ENCODE data around the gene DOC2B. TPM values are rescaled to one million over a fixed set of nuclear protein-coding genes. Genes with fewer than 3 reads are reported as not detected.
A peak's percentile ranks its signal among the peaks of the same experiment; 100 is the strongest.
"Not testable (repeated sequence)": the region's sequence is repeated elsewhere in the genome, so short reads cannot be mapped to it uniquely, and the experiment has no call there.

DOC2B gene
- total RNA-seq, 1 donor from 2014 or later, result 4.5 TPM

GRCh38 chr17:173166-173911 is 8.1 kb downstream of the DOC2B start:
- ATAC-seq, result no peak
- intact Hi-C loops (cut with DNase I), result no loop called here
- DNase-seq (ENCODE audit: missing footprints), result no peak

GRCh38 chr17:172401-172800 is 9.0 kb downstream of the DOC2B start:
- no peak for ATAC-seq
- DNase-seq (ENCODE audit: missing footprints), result no peak
- intact Hi-C loops (cut with DNase I), result no loop called here

- ATAC-seq, result no peak
- intact Hi-C loops (cut with DNase I), result no loop called here
- DNase-seq (ENCODE audit: missing footprints), result no peak
Observed at GRCh38 chr17:171871-172270, 9.6 kb downstream of the DOC2B start.

- DNase-seq (ENCODE audit: missing footprints) (no peak), ATAC-seq (no peak)
- intact Hi-C loops (cut with DNase I), result no loop called here
Observed at GRCh38 chr17:170130-170670, 11.2 kb downstream of the DOC2B start.

- intact Hi-C loops (cut with DNase I); ATAC-seq; DNase-seq (ENCODE audit: missing footprints): not testable (repeated sequence)
Observed at GRCh38 chr17:168614-169013, 12.8 kb downstream of the DOC2B start.

- ATAC-seq (no peak), DNase-seq (ENCODE audit: missing footprints) (no peak)
- intact Hi-C loops (cut with DNase I), result loop anchor here (2.0 kb wide), 1 partner anchor 221 kb away; no protein-coding TSS in a partner anchor
Observed at GRCh38 chr17:165939-166338, 15.5 kb downstream of the DOC2B start.

GRCh38 chr17:164303-165235 is 16.9 kb downstream of the DOC2B start:
- intact Hi-C loops (cut with DNase I), result loop anchor here (2.0 kb wide), 1 partner anchor 222 kb away; no protein-coding TSS in a partner anchor
- DNase-seq (ENCODE audit: missing footprints), result no peak
- ATAC-seq, result peak; percentile 79

GRCh38 chr17:163514-164098 is 17.8 kb downstream of the DOC2B start:
- ATAC-seq (peak; percentile 15), DNase-seq (ENCODE audit: missing footprints) (no peak)
- intact Hi-C loops (cut with DNase I), result loop anchor here (2.0 kb wide), 1 partner anchor 223 kb away; no protein-coding TSS in a partner anchor

GRCh38 chr17:162689-163088 is 18.8 kb downstream of the DOC2B start:
- intact Hi-C loops (cut with DNase I), result no loop called here
- DNase-seq (ENCODE audit: missing footprints), result no peak

GRCh38 chr17:161481-161880 is 20.0 kb downstream of the DOC2B start:
- no peak for ATAC-seq
- intact Hi-C loops (cut with DNase I), result no loop called here
- no peak for DNase-seq (ENCODE audit: missing footprints)

More at GRCh38 chr17:162689-163088, 18.8 kb downstream of the DOC2B start:
- ATAC-seq, result no peak

- ATAC-seq (no peak), DNase-seq (ENCODE audit: missing footprints) (no peak)
- intact Hi-C loops (cut with DNase I), result no loop called here
Observed at GRCh38 chr17:160336-160735, 21.1 kb downstream of the DOC2B start.

- intact Hi-C loops (cut with DNase I), result no loop called here
- ATAC-seq (no peak), DNase-seq (ENCODE audit: missing footprints) (peak; percentile 31)
Observed at GRCh38 chr17:159609-160008, 21.8 kb downstream of the DOC2B start.

- intact Hi-C loops (cut with DNase I), result no loop called here
Observed at GRCh38 chr17:158379-158778, 23.1 kb downstream of the DOC2B start.

GRCh38 chr17:157901-158300 is 23.5 kb downstream of the DOC2B start:
- DNase-seq (ENCODE audit: missing footprints) (peak; percentile 8), ATAC-seq (no peak)
- intact Hi-C loops (cut with DNase I), result no loop called here

More at GRCh38 chr17:158379-158778, 23.1 kb downstream of the DOC2B start:
- DNase-seq (ENCODE audit: missing footprints) (peak; percentile 27), ATAC-seq (no peak)

- intact Hi-C loops (cut with DNase I), result no loop called here
- ATAC-seq, result no peak
- peak; percentile 60 for DNase-seq (ENCODE audit: missing footprints)
Observed at GRCh38 chr17:156946-157345, 24.5 kb downstream of the DOC2B start.

GRCh38 chr17:156094-156621 is 25.3 kb downstream of the DOC2B start:
- intact Hi-C loops (cut with DNase I), result no loop called here
- no peak for ATAC-seq
- peak; percentile 60 for DNase-seq (ENCODE audit: missing footprints)

- intact Hi-C loops (cut with DNase I), result no loop called here
- DNase-seq (ENCODE audit: missing footprints) (no peak), ATAC-seq (peak; percentile 8)
Observed at GRCh38 chr17:155576-155975, 25.9 kb downstream of the DOC2B start.

GRCh38 chr17:153851-154250 is 27.6 kb downstream of the DOC2B start:
- intact Hi-C loops (cut with DNase I), result no loop called here
- ATAC-seq (no peak), DNase-seq (ENCODE audit: missing footprints) (no peak)
